ENCODE measurements around the gene ZNF831.

ZNF831 gene

GRCh38 chr20:59291740-59292383, 128.2 kb downstream of the ZNF831 start:
- H3K4me3 Mint-ChIP-seq, result no peak overlapping the region
- DNase-seq (ENCODE audit: low spot score in 2 of 2), result no peak
- no peak for ATAC-seq

GRCh38 chr20:59295531-59295930, 131.9 kb downstream of the ZNF831 start:
- Mint-ChIP-seq H3K4me3 (no peak overlapping the region), H3K36me3 (no peaks in the 10 kb centered on the region), H3K4me1 (no peaks in the 10 kb centered on the region), H3K9me3 (no peaks in the 10 kb centered on the region), H3K27ac (no peak overlapping the region)
- no peak for ATAC-seq
- DNase-seq (ENCODE audit: low spot score in 2 of 2), result no peak

More at GRCh38 chr20:59291740-59292383, 128.2 kb downstream of the ZNF831 start:
- Mint-ChIP-seq H3K4me1 (no peaks in the 10 kb centered on the region), H3K9me3 (no peaks in the 10 kb centered on the region), H3K27ac (no peak overlapping the region), H3K36me3 (no peaks in the 10 kb centered on the region)

GRCh38 chr20:59297686-59298085, 134.1 kb downstream of the ZNF831 start:
- H3K36me3 Mint-ChIP-seq, result no peaks in the 10 kb centered on the region
- no peaks in the 10 kb centered on the region for H3K4me1 Mint-ChIP-seq
- ATAC-seq, result no peak
- H3K4me3 Mint-ChIP-seq, result no peak overlapping the region
- no peaks in the 10 kb centered on the region for H3K9me3 Mint-ChIP-seq
- no peak for DNase-seq (ENCODE audit: low spot score in 2 of 2)
- no peak overlapping the region for H3K27ac Mint-ChIP-seq

DNA sequence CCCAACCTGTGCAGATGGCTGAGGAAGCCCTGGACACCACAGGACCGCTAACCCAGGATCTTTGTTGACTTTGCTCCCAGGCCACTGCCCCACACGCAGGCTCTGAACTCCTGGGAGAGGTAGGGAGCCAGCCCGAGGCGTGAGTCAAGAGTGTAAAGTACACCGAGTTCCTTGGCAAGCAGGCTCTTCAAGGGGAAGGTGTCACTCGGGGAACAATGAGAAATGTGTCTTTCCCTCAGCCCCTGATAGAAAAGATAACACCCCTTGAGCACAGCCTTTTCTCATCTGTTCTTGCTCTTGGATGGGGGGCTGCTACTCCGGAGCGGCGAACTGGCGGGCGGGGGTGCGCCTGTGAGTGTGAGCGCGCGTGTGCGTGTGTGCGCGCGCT, 136.3 kb downstream of the ZNF831 start:
- no peaks in the 10 kb centered on the region for H3K36me3 Mint-ChIP-seq
- ATAC-seq (no peak), DNase-seq (ENCODE audit: low spot score in 2 of 2) (no peak)
- no peaks in the 10 kb centered on the region for H3K4me1 Mint-ChIP-seq
- no peak overlapping the region for H3K27ac Mint-ChIP-seq
- H3K9me3 Mint-ChIP-seq, result no peaks in the 10 kb centered on the region
- H3K4me3 Mint-ChIP-seq, result no peak overlapping the region

DNA sequence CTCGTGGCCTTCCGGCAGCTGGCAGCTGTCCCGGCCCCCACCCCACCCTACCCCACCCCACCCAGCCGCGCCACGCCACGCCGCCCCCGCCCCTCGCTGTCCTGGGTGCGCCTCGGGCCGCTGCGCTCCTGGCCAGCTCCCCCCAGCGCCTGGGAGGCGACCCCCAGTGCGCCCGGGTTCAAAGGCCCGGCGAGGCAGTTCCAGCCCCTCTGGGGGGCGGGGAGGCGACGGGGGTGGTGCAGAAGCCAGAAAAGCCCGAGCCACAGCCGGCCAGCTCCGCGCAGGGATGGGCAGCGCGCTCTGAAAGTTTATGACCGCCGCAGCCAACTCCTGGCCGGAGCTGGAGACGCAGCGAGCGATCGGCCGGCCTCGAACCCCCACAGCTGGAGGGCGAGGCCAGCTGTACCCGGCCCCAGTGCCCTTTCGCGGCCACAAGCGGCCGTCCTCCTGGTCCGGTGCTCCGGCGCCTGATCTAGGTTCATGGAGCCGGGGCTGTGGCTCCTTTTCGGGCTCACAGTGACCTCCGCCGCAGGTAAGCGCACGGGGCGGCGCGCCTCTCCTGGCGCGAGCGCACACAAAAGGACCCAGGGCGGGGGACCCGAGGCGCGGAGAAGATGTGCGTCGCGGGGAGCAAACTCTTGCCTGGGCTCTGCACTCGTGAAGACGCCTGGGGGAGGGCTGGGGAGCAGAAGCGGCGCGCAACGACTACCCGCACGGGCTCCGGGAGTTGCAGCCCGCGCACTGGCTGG, 136.9 kb downstream of the ZNF831 start, which contains the start of gene EDN3:
EDN3 (plus strand) TSS at position 279 of the 749 bp plus-strand sequence; CDS start at position 481, 202 bp downstream.
- Mint-ChIP-seq H3K9me3 (no peaks in the 10 kb centered on the region), H3K36me3 (no peaks in the 10 kb centered on the region), H3K27ac (no peak within 1 kb of the TSS), H3K4me1 (no peaks in the 10 kb centered on the region), H3K4me3 (no peak within 1 kb of the TSS)
- DNase-seq (ENCODE audit: low spot score in 2 of 2), result no peak
- ATAC-seq, result no peak

DNA sequence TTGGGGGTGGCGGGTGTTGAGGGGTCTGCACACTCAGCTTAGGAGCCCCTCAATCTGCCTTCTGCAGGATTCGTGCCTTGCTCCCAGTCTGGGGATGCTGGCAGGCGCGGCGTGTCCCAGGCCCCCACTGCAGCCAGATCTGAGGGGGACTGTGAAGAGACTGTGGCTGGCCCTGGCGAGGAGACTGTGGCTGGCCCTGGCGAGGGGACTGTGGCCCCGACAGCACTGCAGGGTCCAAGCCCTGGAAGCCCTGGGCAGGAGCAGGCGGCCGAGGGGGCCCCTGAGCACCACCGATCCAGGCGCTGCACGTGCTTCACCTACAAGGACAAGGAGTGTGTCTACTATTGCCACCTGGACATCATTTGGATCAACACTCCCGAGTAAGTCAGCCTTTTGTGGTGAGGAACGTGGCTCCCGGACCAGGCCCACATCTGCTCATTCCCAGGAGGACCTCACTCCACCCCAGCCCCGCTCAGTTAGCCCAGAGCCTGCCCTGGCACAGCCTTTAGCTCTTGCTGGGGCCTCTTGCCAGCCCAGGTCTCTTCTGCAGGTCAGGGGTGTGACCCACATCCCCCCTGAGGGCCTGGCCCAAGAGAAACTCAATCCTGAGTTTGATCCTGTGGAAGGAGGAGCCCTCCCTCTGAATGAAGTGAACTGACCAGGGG, 137.9 kb downstream of the ZNF831 start:
- Mint-ChIP-seq H3K27ac (no peak overlapping the region), H3K9me3 (no peaks in the 10 kb centered on the region), H3K4me3 (no peak overlapping the region), H3K4me1 (no peaks in the 10 kb centered on the region), H3K36me3 (no peaks in the 10 kb centered on the region)
- DNase-seq (ENCODE audit: low spot score in 2 of 2) (no peak), ATAC-seq (no peak)

DNA sequence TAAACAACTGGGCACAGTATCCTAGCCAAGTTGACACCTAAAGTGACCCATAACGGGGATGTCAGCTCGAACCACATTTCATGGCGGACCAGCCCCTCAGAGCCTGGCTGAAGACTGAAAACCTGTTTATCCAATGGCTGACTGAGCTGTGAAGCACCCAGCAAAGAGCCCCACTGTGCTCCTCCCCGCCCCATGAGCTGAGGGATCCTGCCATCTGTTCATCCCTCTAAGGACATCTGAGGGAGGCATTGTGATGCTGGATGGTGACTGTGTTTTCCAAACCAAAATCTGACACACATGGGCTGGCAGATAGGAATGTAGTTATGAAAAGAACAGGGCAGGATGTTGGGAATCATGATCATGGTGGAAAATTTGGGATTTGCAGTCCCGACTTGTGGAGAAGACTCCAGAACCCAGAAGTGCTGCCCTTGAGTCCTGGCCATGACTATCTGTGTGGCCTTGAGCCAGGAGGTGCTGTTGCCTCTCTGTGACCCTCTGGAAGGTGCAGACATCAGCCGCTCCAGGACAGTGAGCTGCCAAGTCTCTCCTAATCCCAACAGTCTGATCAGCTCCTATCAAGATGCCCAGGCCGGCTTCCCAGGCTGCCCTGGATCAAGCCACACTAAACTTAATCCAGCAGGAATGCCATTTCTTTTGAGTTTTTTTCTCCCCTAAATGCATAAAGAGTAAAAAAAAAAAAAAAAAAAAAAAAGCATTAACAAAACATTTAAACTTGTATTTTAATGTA, 142.5 kb downstream of the ZNF831 start:
- H3K4me3 Mint-ChIP-seq, result no peak overlapping the region
- H3K9me3 Mint-ChIP-seq, result no peaks in the 10 kb centered on the region
- no peaks in the 10 kb centered on the region for H3K4me1 Mint-ChIP-seq
- no peak overlapping the region for H3K27ac Mint-ChIP-seq
- DNase-seq (ENCODE audit: low spot score in 2 of 2) (no peak), ATAC-seq (no peak)
- no peaks in the 10 kb centered on the region for H3K36me3 Mint-ChIP-seq

GRCh38 chr20:59307270-59307669, 143.6 kb downstream of the ZNF831 start:
- no peak overlapping the region for H3K27ac Mint-ChIP-seq
- ATAC-seq, result no peak
- DNase-seq (ENCODE audit: low spot score in 2 of 2), result no peak
- H3K9me3 Mint-ChIP-seq, result no peaks in the 10 kb centered on the region
- H3K4me3 Mint-ChIP-seq, result no peak overlapping the region
- H3K4me1 Mint-ChIP-seq, result no peaks in the 10 kb centered on the region
- no peaks in the 10 kb centered on the region for H3K36me3 Mint-ChIP-seq

Measured in stimulated activated effector memory CD8-positive, alpha-beta T cell treated with anti-CD3 and anti-CD28 coated beads, Interleukin-12 subunit alpha, Interleukin-12 subunit beta, amount 100 ng/mL, for 72 hours (primary cell).